Naive thymus-derived CD8-positive, alpha-beta T cell (primary cell): ENCODE data around the gene HSFX4. TPM values are rescaled to one million over a fixed set of nuclear protein-coding genes. Genes with fewer than 3 reads are reported as not detected.

ENCODE experiments used
- ATAC-seq, 2 donors: fragments of 150-1000 bp; cut with Tn5 transposase in 1 of 2; sonication (Bioruptor Pico), chemical (Tn5 transposase) in 1 of 2; 1 replicate in 1 of 2; 2 replicates in 1 of 2; pipeline ENCODE4 v1.10.0; 2021; ENCODE audit warnings: mild to moderate bottlenecking in 2 of 2, moderate library complexity in 2 of 2
- POLR2A ChIA-PET: fragments of 350-600 bp; sonication (Branson Sonifier 250); formaldehyde crosslinking; loops from one replicate; lab custom pipeline; 2021; ENCODE audit warnings: antibody characterized with exemption; lab: Charles Lee
- DNase-seq, 10 donors: peaks; one replicate each; pipeline versions ENCODE4 v3.0.0 to v3.0.0-alpha.2; 2020 to 2022
- H3K27ac Mint-ChIP-seq, 10 donors: one replicate each; pipeline ENCODE4 v1.8.0; 2020 to 2022; ENCODE audit warnings: mild to moderate bottlenecking in 10 of 10, mixed read lengths in 10 of 10, moderate library complexity in 4 of 10, inconsistent platforms in 1 of 10
- H3K27me3 Mint-ChIP-seq, 5 donors: one replicate each; pipeline ENCODE4 v1.8.0; 2021 to 2022; ENCODE audit warnings: mixed read lengths in 5 of 5
- H3K36me3 Mint-ChIP-seq, 3 donors: one replicate each; pipeline ENCODE4 v1.8.0; 2020 to 2022; ENCODE audit warnings: mixed read lengths in 3 of 3, mild to moderate bottlenecking in 2 of 3, inconsistent platforms in 1 of 3
- H3K4me1 Mint-ChIP-seq, 4 donors: one replicate each; pipeline ENCODE4 v1.8.0; 2021 to 2022; ENCODE audit warnings: mixed read lengths in 4 of 4
- H3K4me3 Mint-ChIP-seq, 10 donors: one replicate each; pipeline ENCODE4 v1.8.0; 2020 to 2022; ENCODE audit warnings: mild to moderate bottlenecking in 10 of 10, mixed read lengths in 10 of 10, moderate library complexity in 6 of 10, inconsistent platforms in 1 of 10
- H3K9me3 Mint-ChIP-seq, 9 donors: one replicate each; pipeline ENCODE4 v1.8.0; 2020 to 2022; ENCODE audit warnings: mixed read lengths in 9 of 9, mild to moderate bottlenecking in 3 of 9, inconsistent platforms in 1 of 9, moderate library complexity in 1 of 9
- polyA plus RNA-seq, 3 donors: library from polyadenylated mRNA; unstranded; fragments of 300-500 nt; fragmentation: Illumina TruSeq; gene quantifications; one replicate each; pipeline ENCODE4 v1.2.3, GENCODE V29; 2021
- total RNA-seq, 8 experiments: library from RNA in 2 of 8; stranded (reverse) in 2 of 8; gene quantifications; one replicate each; pipeline ENCODE4 v1.2.3 and lab custom pipeline; 2021 to 2026

Gene HSFX4
- total and polyA plus RNA-seq, 5 experiments from 2014 or later = not detected

DNA sequence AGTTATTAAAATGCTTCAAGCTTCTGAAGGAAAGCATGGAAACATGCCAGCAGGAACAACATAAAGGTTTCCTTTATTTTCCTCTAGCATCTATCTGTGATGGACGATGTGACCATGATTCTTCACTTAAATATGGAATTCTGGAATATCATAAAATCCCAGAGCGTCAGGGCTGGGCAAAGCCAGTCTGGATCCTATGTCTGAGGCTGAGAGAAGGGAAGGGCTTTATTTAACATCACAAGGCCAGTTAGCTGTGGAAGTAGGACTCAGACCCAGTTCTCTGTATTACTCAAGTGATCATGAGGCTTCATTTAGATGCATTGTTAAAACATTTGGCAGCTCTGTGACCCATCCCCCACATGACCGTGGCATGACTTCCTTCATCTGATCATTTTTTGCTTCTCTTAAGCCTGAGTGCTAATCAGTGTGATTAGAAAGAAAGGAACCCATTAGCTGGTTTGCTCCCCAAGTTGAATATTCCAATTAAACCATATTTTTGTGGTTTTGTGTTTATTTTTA, 49.8 kb downstream of the HSFX4 start:
- DNase-seq (no peak), ATAC-seq (no peak)
- POLR2A ChIA-PET = no interaction called here
- no peak overlapping the region for H3K4me3 Mint-ChIP-seq
- peaks cover 0 to 5% (median 0%) of the 10 kb centered on the region in 4 donors for H3K4me1 Mint-ChIP-seq
- H3K36me3 Mint-ChIP-seq = peaks cover 0 to 2% (median 0%) of the 10 kb centered on the region in 3 donors
- no peak overlapping the region for H3K27ac Mint-ChIP-seq
- no peaks in the 10 kb centered on the region for H3K27me3 Mint-ChIP-seq
- no peaks in the 10 kb centered on the region for H3K9me3 Mint-ChIP-seq

Other genes with a start within 250 kb of the HSFX4 start
- not detected for gene MAGEA11, start 217.5 kb upstream of the HSFX4 start, total RNA-seq
- not detected for gene MAGEA11, start 217.5 kb upstream of the HSFX4 start, polyA plus RNA-seq
- 1 to 10 TPM in 1 of 2 experiments, under 1 TPM in 1; 0.62 to 1.4 TPM for gene HSFX1, start 155.5 kb upstream of the HSFX4 start, total RNA-seq
- under 1 TPM in 2 of 3 donors, not detected in 1; 0.11 to 0.26 TPM for gene HSFX1, start 155.5 kb upstream of the HSFX4 start, polyA plus RNA-seq
- not detected for gene MAGEA9, start 147.6 kb upstream of the HSFX4 start, total RNA-seq
- not detected for gene MAGEA9, start 147.6 kb upstream of the HSFX4 start, polyA plus RNA-seq
- not detected for gene MAGEA8, start 48.4 kb upstream of the HSFX4 start, total RNA-seq
- not detected for gene MAGEA8, start 48.4 kb upstream of the HSFX4 start, polyA plus RNA-seq
- 10 to 100 TPM; 39.9 to 47.1 TPM for gene EOLA2, start 8.9 kb downstream of the HSFX4 start, total RNA-seq
- gene EOLA2, start 8.9 kb downstream of the HSFX4 start, polyA plus RNA-seq = 10 to 100 TPM; 25.7 to 42.4 (median 26.5) TPM